Ovary (tissue), 9 donors: ENCODE measurements around the gene ASB15. TPM values are rescaled to one million over a fixed set of nuclear protein-coding genes. Genes with fewer than 3 reads are reported as not detected.

Experiments used
- DNase-seq, 5 donors: peaks; one replicate each; pipeline ENCODE4 v3.0.0-alpha.2; 2019 to 2020
- H3K27ac ChIP-seq, 2 donors: fragments of 200-600 bp; one replicate each; pipeline versions ENCODE4 v1.5.1 to v1.8.0; 2019 to 2022
- H3K27me3 ChIP-seq: fragments of 200-600 bp; one replicate; pipeline ENCODE4 v1.8.0; 2022
- H3K36me3 ChIP-seq: fragments of 200-600 bp; sonication (generic); one replicate; pipeline ENCODE4 v1.5.1; 2019
- H3K4me1 ChIP-seq: one replicate; pipeline ENCODE4 v1.8.1; 2013; ENCODE audit warnings: mild to moderate bottlenecking, moderate library complexity; ENCODE audit not compliant: insufficient read depth
- H3K4me3 ChIP-seq: fragments of 200-600 bp; sonication (generic); one replicate; pipeline ENCODE4 v1.5.1; 2017
- H3K9me3 ChIP-seq, 2 donors: fragments of 200-600 bp in 1 of 2; sonication (generic) in 1 of 2; one replicate each; pipeline versions ENCODE4 v1.5.1 to v1.8.1; 2013 to 2019; ENCODE audit warnings: mild to moderate bottlenecking in 1 of 2, moderate library complexity in 1 of 2
- EP300 ChIP-seq: sonication (generic); formaldehyde crosslinking; IDR thresholded peaks from one replicate; pipeline ENCODE4 v1.6.1; 2017; ENCODE audit warnings: antibody characterized with exemption
- POLR2A ChIP-seq: fragments of 450-650 bp; IDR thresholded peaks from one replicate; pipeline ENCODE4 v1.6.1; 2017; ENCODE audit warnings: antibody characterized with exemption, mild to moderate bottlenecking, moderate library complexity
- WGBS, 3 donors: extraction: QIAGEN DNeasy Blood & Tissue Kit in 1 of 3; methylation state at CpG; one replicate each; pipeline versions ENCODE4 v1.1.5 to v1.1.7; 2013 to 2017; 5-methylcytosine and 5-hydroxymethylcytosine counted together
- intact Hi-C, 4 donors: fragments of 100-400 bp; cut with DNase I; formaldehyde crosslinking; loops; one replicate each; pipeline versions ENCODE4 v1.11.0 to v1.15.1; 2022 to 2023
- polyA plus RNA-seq, 2 donors: library from polyadenylated mRNA; stranded (reverse); fragments of 200-250 nt in 1 of 2; fragments of 350-450 nt in 1 of 2; fragmentation: Illumina TruSeq in 1 of 2; extraction: RNeasy Lipid Tissue Mini Kit (QIAGEN cat#74804) in 1 of 2; gene quantifications; one replicate each; pipeline ENCODE4 v1.2.3, GENCODE V29; 2013 to 2014
- total RNA-seq, 7 donors: library from RNA; depleted of rRNA in 2 of 7; stranded (reverse); fragments of >200 nt in 2 of 7; fragmentation: NEBNext Ultra II Directional in 3 of 7; extraction: Animal tissue kit (Norgen Biotek cat#: 25700) in 3 of 7; gene quantifications; one replicate each; pipeline versions ENCODE4 v1.1.0 to v1.2.4, GENCODE V29; 2016 to 2023
- TF ChIP-seq, protein P1 (sequence below), 3 donors: fragments of 450-650 bp in 2 of 3; fragments of 200-600 bp in 1 of 3; IDR thresholded peaks; one replicate each; pipeline versions ENCODE4 v1.5.1 to v1.8.0; 2016 to 2022; ENCODE audit warnings: antibody characterized with exemption in 3 of 3, mild to moderate bottlenecking in 1 of 3
- donor health status: DM: no; HTN: no; CAD: no; lungs with moderate emphysema.
- donor health status: DM: no; HTN: no; CAD: no.
- donor health status: Bipolar disorder and iron deficiency.
- donor health status: DM: yes; HTN: yes; CAD: no.
- donor health status: DM: no; HTN: no; CAD: no.
- donor health status: DM: yes; HTN: yes; CAD: no.

Gene ASB15
- total and polyA plus RNA-seq, 9 donors, result not detected

DNA sequence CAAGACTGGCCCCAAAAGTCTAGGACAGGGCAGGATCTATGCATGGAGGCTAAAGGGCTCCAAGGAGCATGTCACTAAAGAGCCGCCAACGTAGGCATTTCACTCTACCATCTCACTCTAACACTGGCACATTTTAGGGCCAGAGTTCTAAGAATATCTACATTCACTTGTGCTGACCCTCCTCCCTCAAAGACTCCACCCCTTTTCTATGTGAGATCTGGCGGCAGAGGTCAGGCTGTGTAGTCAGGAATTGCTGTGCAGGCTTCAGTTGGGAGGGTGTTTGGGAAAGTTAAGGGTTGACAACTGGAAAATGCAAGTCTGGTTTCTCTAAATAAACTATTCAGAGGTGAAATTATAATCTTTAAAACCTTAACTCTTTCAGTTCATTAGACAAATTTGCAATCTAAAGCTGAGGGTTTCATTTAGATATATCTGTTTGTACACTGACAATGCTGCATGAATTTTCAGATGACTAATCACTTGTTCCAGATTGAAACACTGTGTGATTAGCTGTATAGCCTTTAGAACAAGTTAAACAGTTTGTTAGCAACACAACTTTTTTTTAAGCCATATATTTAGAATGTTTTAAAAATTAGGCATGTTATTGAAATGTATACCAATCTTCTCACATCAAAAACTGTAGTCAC is 72.3 kb downstream of the ASB15 start:
- Histone ChIP-seq H3K27ac (no peak overlapping the region), H3K9me3 (no peaks in the 10 kb centered on the region), H3K36me3 (no peaks in the 10 kb centered on the region), H3K4me1 (peaks cover 5% of the 10 kb centered on the region), H3K4me3 (no peak overlapping the region), H3K27me3 (no peaks in the 10 kb centered on the region)
- intact Hi-C loops, result no loop called here
- WGBS, 3 donors, result 75 to 85% (median 80%) methylated on average over 3 of the region's 3 CpGs
- DNase-seq, result no peak
- TF ChIP-seq POLR2A, result no peak
- TF ChIP-seq, protein P1, sequence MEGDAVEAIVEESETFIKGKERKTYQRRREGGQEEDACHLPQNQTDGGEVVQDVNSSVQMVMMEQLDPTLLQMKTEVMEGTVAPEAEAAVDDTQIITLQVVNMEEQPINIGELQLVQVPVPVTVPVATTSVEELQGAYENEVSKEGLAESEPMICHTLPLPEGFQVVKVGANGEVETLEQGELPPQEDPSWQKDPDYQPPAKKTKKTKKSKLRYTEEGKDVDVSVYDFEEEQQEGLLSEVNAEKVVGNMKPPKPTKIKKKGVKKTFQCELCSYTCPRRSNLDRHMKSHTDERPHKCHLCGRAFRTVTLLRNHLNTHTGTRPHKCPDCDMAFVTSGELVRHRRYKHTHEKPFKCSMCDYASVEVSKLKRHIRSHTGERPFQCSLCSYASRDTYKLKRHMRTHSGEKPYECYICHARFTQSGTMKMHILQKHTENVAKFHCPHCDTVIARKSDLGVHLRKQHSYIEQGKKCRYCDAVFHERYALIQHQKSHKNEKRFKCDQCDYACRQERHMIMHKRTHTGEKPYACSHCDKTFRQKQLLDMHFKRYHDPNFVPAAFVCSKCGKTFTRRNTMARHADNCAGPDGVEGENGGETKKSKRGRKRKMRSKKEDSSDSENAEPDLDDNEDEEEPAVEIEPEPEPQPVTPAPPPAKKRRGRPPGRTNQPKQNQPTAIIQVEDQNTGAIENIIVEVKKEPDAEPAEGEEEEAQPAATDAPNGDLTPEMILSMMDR (IDR thresholded peaks at IDR 0.05), result no peak
- no peak for TF ChIP-seq EP300

DNA sequence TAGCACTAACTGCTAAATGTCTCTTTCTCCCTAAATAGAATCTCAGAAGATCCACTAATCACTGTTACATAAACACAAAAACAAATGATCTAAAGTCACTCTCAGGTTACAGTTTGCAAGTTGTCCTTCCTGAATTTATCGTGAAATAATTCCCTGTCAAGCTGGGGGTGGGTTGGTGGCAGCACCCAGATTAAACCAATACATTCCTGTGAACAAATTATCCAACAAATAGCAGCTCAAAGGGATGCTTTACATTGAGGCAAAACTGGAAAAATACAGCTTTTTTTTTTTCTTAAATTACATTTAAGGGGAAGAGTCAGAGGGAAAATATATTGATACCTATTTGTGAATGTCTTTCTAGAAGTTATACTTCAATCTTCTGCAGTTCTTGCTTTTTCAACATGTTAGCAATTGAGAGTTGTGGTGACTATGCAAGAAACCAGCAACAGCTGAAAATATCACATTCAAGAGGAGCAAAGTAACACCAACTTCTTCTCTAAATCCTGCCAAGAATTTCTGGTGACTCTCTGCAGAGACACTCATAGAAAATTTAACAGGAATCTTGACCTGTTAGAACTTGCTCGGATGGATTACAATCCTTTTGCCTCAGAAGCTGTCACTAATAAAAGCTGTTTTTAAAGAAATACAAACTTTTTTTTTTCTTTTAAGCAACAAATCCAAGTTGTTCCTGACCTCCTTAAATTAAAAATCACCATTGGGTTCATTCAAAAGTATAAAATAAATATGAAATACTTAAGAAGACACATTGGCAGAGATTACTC is 73.0 kb downstream of the ASB15 start:
- Histone ChIP-seq H3K4me3 (no peak overlapping the region), H3K36me3 (no peaks in the 10 kb centered on the region), H3K27ac (no peak overlapping the region), H3K4me1 (peaks cover 5% of the 10 kb centered on the region), H3K27me3 (no peaks in the 10 kb centered on the region), H3K9me3 (no peaks in the 10 kb centered on the region)
- intact Hi-C loops, result no loop called here
- TF ChIP-seq POLR2A (no peak), EP300 (no peak)
- TF ChIP-seq, protein P1 (IDR thresholded peaks at IDR 0.05), result no peak
- DNase-seq, result no peak
- 10 to 23% (median 14%) methylated on average over 2 of the region's 2 CpGs for WGBS, 3 donors

DNA sequence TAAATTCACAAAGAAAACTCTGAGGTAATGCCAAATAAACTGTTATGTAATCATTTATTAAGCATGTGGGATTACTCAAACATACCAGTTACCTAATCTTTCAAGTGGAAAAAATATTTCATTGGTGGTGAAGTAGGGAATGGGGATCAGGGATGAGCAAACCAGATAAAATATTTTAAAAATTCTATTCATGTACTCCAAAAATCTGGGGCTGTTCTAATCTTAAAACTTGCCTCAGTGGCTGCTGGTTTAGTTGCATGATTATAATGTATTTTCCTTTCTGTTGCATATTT is 73.5 kb downstream of the ASB15 start:
- Histone ChIP-seq H3K9me3 (no peaks in the 10 kb centered on the region), H3K4me1 (peaks cover 5% of the 10 kb centered on the region), H3K27me3 (no peaks in the 10 kb centered on the region), H3K36me3 (no peaks in the 10 kb centered on the region), H3K27ac (no peak overlapping the region), H3K4me3 (no peak overlapping the region)
- DNase-seq, result no peak
- intact Hi-C loops, result no loop called here
- TF ChIP-seq, protein P1 (IDR thresholded peaks at IDR 0.05), result no peak
- TF ChIP-seq POLR2A, result no peak
- TF ChIP-seq EP300, result no peak

DNA sequence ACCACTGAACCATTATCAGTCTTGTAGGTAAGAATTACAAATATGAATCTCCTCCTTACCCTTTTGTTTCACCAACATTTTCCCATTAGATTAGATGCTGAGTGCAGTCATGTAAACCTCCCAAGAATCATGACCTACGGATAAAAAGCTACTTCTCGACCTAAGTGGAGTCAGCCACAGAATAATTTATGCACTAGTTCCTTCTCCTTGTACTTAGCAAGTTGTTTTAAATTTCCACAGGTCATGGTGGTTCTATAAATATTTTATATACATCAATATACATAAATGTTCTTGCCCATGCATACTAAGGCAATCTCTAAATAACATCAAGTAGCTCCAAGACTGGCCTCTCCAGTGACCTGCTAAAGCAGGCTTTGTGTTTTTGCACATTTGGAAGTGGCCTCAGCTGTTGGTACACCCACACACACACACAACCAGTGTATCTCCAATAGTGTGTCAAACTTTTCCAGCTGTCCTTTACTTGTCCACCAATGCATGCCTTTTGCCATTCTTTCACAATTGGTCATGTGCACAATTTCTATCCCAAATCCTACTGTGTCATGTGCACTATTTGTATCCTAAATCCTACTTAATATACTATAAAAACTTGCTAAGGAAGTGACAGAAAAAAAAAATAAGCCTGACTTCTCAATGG is 75.6 kb downstream of the ASB15 start:
- 34 to 84% (median 42%) methylated on average over 2 of the region's 2 CpGs for WGBS, 3 donors
- peaks cover 5% of the 10 kb centered on the region for H3K4me1 ChIP-seq
- no peaks in the 10 kb centered on the region for H3K36me3 ChIP-seq
- intact Hi-C loops, result no loop called here
- H3K27ac ChIP-seq, result no peak overlapping the region
- DNase-seq, result no peak
- no peaks in the 10 kb centered on the region for H3K27me3 ChIP-seq
- H3K4me3 ChIP-seq, result no peak overlapping the region
- TF ChIP-seq, protein P1 (IDR thresholded peaks at IDR 0.05), result no peak
- TF ChIP-seq EP300, result no peak
- TF ChIP-seq POLR2A, result no peak
- H3K9me3 ChIP-seq, result no peaks in the 10 kb centered on the region
